HepG2 (cell line): ENCODE measurements around the gene HS3ST3B1. TPM values are rescaled to one million over a fixed set of nuclear protein-coding genes. Genes with fewer than 3 reads are reported as not detected.

Experiments
- AGO2 ChIP-seq: fragments of 200-400 bp; formaldehyde crosslinking; optimal IDR thresholded peaks from 2 replicates; pipeline ENCODE3; 2017; ENCODE audit warnings: mild to moderate bottlenecking, low read depth, low read length, moderate library complexity
- ARNT2 ChIP-seq: sonication (generic); formaldehyde crosslinking; IDR thresholded peaks from 2 replicates; pipeline ENCODE4 v1.8.0; 2022; ENCODE audit warnings: mild to moderate bottlenecking, low read depth, missing genetic modification reagents, moderate library complexity
- GATAD1 ChIP-seq: IDR thresholded peaks from 2 replicates; pipeline ENCODE4 v1.6.1; 2016; ENCODE audit warnings: missing genetic modification reagents, missing compliant biosample characterization
- JARID2 ChIP-seq: sonication (generic); formaldehyde crosslinking; IDR thresholded peaks from 2 replicates; pipeline ENCODE4 v1.8.1; 2023; ENCODE audit warnings: missing genetic modification reagents, inconsistent platforms; ENCODE audit not compliant: insufficient replicate concordance
- MYC ChIP-seq: sonication (generic); formaldehyde crosslinking; IDR thresholded peaks from 2 replicates; pipeline ENCODE4 v1.9.0; 2021; ENCODE audit warnings: missing genetic modification reagents, borderline replicate concordance
- NCOA5 ChIP-seq: sonication (generic); formaldehyde crosslinking; IDR thresholded peaks from 2 replicates; pipeline ENCODE4 v1.4.0; 2020; ENCODE audit warnings: missing genetic modification reagents
- POLR2A ChIP-seq, 2 experiments: IDR thresholded peaks; 2 replicates each; pipeline ENCODE4 v1.6.1; 2011; ENCODE audit warnings: low read depth in 2 of 2, low read length in 2 of 2, mild to moderate bottlenecking in 1 of 2, moderate library complexity in 1 of 2; ENCODE audit not compliant: insufficient read depth in 1 of 2
- PTBP1 ChIP-seq: fragments of 200-400 bp; formaldehyde crosslinking; IDR thresholded peaks from 2 replicates; pipeline ENCODE4 v1.6.1; 2018; ENCODE audit warnings: low read length, low read depth; ENCODE audit not compliant: poor library complexity, severe bottlenecking
- RFX1 ChIP-seq: fragments of 450-650 bp; IDR thresholded peaks from 2 replicates; pipeline ENCODE4 v1.6.1; 2017
- SALL1 ChIP-seq: sonication (generic); formaldehyde crosslinking; IDR thresholded peaks from 2 replicates; pipeline ENCODE4 v1.8.0; 2022; ENCODE audit warnings: mild to moderate bottlenecking, missing genetic modification reagents
- ZBTB3 ChIP-seq: sonication (generic); formaldehyde crosslinking; IDR thresholded peaks from 2 replicates; pipeline ENCODE4 v1.4.0; 2020; ENCODE audit warnings: low read depth, mild to moderate bottlenecking, moderate library complexity, missing genetic modification reagents, borderline replicate concordance
- ZNF431 ChIP-seq: sonication (generic); formaldehyde crosslinking; IDR thresholded peaks from 2 replicates; pipeline ENCODE4 v1.9.0; 2022; ENCODE audit warnings: missing genetic modification reagents, low read depth, mild to moderate bottlenecking, borderline replicate concordance
- ZNF44 ChIP-seq: sonication (generic); formaldehyde crosslinking; IDR thresholded peaks from 2 replicates; pipeline ENCODE4 v1.5.1; 2020; ENCODE audit warnings: mild to moderate bottlenecking, missing genetic modification reagents
- ZNF558 ChIP-seq: sonication (generic); formaldehyde crosslinking; IDR thresholded peaks from 2 replicates; pipeline ENCODE4 v1.9.0; 2022; ENCODE audit warnings: mild to moderate bottlenecking, missing genetic modification reagents, borderline replicate concordance
- ZNF605 ChIP-seq: sonication (generic); formaldehyde crosslinking; IDR thresholded peaks from 2 replicates; pipeline ENCODE4 v1.8.0; 2022; ENCODE audit warnings: mild to moderate bottlenecking, missing genetic modification reagents
- ZNF644 ChIP-seq: IDR thresholded peaks from 2 replicates; pipeline ENCODE4 v1.6.1; 2016; ENCODE audit warnings: low read depth
- polyA plus RNA-seq, 8 experiments: library from polyadenylated mRNA; depleted of rRNA in 3 of 8; stranded (reverse) in 7 of 8; unstranded in 1 of 8; fragments of >200 nt; fragmentation: Illumina TruSeq in 4 of 8; extraction: Trizol in 4 of 8; gene quantifications; 2 replicates each; pipeline versions ENCODE4 v1.2.1 to v1.2.3, GENCODE V29; 2011 to 2016; ENCODE audit warnings: low read depth in 4 of 8, missing spikeins in 1 of 8, mixed read lengths in 1 of 8; ENCODE audit not compliant: insufficient read depth in 1 of 8
- total RNA-seq, 5 experiments: library from RNA; depleted of rRNA; stranded (reverse); fragments of >200 nt; fragmentation: Illumina TruSeq; extraction: Trizol; gene quantifications; 2 replicates each; pipeline ENCODE4 v1.2.3, GENCODE V29; 2016; ENCODE audit warnings: low read depth in 1 of 5
- TF ChIP-seq, protein P1 (sequence below): sonication (generic); formaldehyde crosslinking; IDR thresholded peaks from 2 replicates; pipeline ENCODE4 v1.5.0; 2020; ENCODE audit warnings: missing genetic modification reagents
- TF ChIP-seq, protein P2 (sequence below): sonication (generic); formaldehyde crosslinking; IDR thresholded peaks from 2 replicates; pipeline ENCODE4 v1.4.0; 2020; ENCODE audit warnings: missing genetic modification reagents, borderline replicate concordance
- TF ChIP-seq, protein P3 (sequence below): sonication (generic); formaldehyde crosslinking; IDR thresholded peaks from 2 replicates; pipeline ENCODE4 v1.4.0; 2020; ENCODE audit warnings: missing genetic modification reagents, mild to moderate bottlenecking, borderline replicate concordance
- TF ChIP-seq, protein P4 (sequence below): sonication (generic); formaldehyde crosslinking; IDR thresholded peaks from 2 replicates; pipeline ENCODE4 v1.5.1; 2020; ENCODE audit warnings: missing genetic modification reagents, mild to moderate bottlenecking, borderline replicate concordance
- TF ChIP-seq, protein P5 (sequence below): sonication (generic); formaldehyde crosslinking; IDR thresholded peaks from 2 replicates; pipeline ENCODE4 v1.8.1; 2023; ENCODE audit warnings: mild to moderate bottlenecking, missing genetic modification reagents

The HS3ST3B1 gene
- total and polyA plus RNA-seq, 2 of the 13 experiments (the other 11 are each of a cell fraction or from before 2014, with no cell fraction given) = 15.7 to 39.5 TPM

DNA sequence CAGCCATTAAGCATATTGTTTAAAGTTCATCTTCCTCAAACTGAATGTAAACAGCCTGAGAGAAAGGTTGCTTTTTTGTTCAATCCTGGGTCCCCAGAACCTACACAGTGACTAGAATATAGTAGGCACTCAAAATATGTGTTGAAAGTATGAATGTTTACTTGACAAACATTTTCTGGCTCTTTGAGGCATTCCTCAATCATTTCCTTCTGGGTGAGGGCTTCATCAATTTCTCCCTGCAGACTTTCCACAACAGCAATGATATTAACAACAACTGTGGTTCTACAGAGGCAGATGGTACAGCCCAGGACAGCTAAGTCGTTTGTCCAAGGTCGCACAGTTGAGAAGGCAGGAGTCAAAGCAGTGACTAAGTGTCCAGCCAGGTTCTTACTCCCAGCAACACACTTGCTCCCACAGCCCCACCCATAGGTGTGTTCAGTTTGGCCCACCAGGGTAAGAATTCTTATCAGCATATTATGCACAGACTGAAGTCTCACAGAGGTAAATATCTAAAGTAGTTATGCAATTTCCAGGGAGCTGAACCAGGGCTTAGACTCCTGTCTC lies 61.1 kb downstream of the HS3ST3B1 start (continued):
- TF ChIP-seq POLR2A (IDR thresholded peaks at IDR 0.05; ENCODE audit: insufficient read depth in 1 of 2, low read depth in 2 of 2, low read length in 2 of 2) = peak in 1 of 2 experiments; percentile 37; a peak in 1 of 4 replicates
- TF ChIP-seq ZNF558 (CRISPR knock-in tag) = no peak
- no peak for TF ChIP-seq MYC (CRISPR knock-in tag)
- TF ChIP-seq ZNF431 (CRISPR knock-in tag) = no peak
- TF ChIP-seq, protein P1, sequence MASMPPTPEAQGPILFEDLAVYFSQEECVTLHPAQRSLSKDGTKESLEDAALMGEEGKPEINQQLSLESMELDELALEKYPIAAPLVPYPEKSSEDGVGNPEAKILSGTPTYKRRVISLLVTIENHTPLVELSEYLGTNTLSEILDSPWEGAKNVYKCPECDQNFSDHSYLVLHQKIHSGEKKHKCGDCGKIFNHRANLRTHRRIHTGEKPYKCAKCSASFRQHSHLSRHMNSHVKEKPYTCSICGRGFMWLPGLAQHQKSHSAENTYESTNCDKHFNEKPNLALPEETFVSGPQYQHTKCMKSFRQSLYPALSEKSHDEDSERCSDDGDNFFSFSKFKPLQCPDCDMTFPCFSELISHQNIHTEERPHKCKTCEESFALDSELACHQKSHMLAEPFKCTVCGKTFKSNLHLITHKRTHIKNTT = no peak
- peak; percentile 57; the same call in 1 of the 2 replicates for TF ChIP-seq SALL1
- TF ChIP-seq, protein P2, sequence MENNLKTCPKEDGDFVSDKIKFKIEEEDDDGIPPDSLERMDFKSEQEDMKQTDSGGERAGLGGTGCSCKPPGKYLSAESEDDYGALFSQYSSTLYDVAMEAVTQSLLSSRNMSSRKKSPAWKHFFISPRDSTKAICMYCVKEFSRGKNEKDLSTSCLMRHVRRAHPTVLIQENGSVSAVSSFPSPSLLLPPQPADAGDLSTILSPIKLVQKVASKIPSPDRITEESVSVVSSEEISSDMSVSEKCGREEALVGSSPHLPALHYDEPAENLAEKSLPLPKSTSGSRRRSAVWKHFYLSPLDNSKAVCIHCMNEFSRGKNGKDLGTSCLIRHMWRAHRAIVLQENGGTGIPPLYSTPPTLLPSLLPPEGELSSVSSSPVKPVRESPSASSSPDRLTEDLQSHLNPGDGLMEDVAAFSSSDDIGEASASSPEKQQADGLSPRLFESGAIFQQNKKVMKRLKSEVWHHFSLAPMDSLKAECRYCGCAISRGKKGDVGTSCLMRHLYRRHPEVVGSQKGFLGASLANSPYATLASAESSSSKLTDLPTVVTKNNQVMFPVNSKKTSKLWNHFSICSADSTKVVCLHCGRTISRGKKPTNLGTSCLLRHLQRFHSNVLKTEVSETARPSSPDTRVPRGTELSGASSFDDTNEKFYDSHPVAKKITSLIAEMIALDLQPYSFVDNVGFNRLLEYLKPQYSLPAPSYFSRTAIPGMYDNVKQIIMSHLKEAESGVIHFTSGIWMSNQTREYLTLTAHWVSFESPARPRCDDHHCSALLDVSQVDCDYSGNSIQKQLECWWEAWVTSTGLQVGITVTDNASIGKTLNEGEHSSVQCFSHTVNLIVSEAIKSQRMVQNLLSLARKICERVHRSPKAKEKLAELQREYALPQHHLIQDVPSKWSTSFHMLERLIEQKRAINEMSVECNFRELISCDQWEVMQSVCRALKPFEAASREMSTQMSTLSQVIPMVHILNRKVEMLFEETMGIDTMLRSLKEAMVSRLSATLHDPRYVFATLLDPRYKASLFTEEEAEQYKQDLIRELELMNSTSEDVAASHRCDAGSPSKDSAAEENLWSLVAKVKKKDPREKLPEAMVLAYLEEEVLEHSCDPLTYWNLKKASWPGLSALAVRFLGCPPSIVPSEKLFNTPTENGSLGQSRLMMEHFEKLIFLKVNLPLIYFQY = no peak; the same call in 1 of the 2 replicates
- TF ChIP-seq, protein P3, sequence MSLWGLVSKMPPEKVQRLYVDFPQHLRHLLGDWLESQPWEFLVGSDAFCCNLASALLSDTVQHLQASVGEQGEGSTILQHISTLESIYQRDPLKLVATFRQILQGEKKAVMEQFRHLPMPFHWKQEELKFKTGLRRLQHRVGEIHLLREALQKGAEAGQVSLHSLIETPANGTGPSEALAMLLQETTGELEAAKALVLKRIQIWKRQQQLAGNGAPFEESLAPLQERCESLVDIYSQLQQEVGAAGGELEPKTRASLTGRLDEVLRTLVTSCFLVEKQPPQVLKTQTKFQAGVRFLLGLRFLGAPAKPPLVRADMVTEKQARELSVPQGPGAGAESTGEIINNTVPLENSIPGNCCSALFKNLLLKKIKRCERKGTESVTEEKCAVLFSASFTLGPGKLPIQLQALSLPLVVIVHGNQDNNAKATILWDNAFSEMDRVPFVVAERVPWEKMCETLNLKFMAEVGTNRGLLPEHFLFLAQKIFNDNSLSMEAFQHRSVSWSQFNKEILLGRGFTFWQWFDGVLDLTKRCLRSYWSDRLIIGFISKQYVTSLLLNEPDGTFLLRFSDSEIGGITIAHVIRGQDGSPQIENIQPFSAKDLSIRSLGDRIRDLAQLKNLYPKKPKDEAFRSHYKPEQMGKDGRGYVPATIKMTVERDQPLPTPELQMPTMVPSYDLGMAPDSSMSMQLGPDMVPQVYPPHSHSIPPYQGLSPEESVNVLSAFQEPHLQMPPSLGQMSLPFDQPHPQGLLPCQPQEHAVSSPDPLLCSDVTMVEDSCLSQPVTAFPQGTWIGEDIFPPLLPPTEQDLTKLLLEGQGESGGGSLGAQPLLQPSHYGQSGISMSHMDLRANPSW (CRISPR knock-in tag) = no peak
- no peak for TF ChIP-seq JARID2 (CRISPR knock-in tag)
- TF ChIP-seq, protein P4, sequence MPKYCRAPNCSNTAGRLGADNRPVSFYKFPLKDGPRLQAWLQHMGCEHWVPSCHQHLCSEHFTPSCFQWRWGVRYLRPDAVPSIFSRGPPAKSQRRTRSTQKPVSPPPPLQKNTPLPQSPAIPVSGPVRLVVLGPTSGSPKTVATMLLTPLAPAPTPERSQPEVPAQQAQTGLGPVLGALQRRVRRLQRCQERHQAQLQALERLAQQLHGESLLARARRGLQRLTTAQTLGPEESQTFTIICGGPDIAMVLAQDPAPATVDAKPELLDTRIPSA (CRISPR knock-in tag) = no peak
- no peak for TF ChIP-seq ZNF605 (CRISPR knock-in tag)
- TF ChIP-seq RFX1 = no peak
- TF ChIP-seq ZNF44 = no peak
- no peak for TF ChIP-seq ZNF644 (CRISPR knock-in tag)
- TF ChIP-seq NCOA5 = no peak
- no peak for TF ChIP-seq ARNT2 (CRISPR knock-in tag)
- TF ChIP-seq AGO2 = no peak
- no peak for TF ChIP-seq GATAD1
- no peak for TF ChIP-seq PTBP1
- no peak for TF ChIP-seq ZBTB3 (CRISPR knock-in tag)
- TF ChIP-seq, protein P5, sequence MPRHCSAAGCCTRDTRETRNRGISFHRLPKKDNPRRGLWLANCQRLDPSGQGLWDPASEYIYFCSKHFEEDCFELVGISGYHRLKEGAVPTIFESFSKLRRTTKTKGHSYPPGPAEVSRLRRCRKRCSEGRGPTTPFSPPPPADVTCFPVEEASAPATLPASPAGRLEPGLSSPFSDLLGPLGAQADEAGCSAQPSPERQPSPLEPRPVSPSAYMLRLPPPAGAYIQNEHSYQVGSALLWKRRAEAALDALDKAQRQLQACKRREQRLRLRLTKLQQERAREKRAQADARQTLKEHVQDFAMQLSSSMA (CRISPR knock-in tag) = no peak
